Measurements from ENCODE around the gene IL31RA. TPM values are rescaled to one million over a fixed set of nuclear protein-coding genes. Genes with fewer than 3 reads are reported as not detected.

IL31RA gene
- total and polyA plus RNA-seq, 2 donors from 2014 or later = 0.44 TPM; not detected in 1

- DNase-seq (peak in 1 of 5 donors; percentile 19), FAIRE-seq (no peak)
- Histone ChIP-seq H3K9ac (ENCODE audit: low read length in 3 of 3) (no peak overlapping the region), H3K4me3 (ENCODE audit: low read length in 3 of 3) (no peak overlapping the region), H3K4me1 (ENCODE audit: control insufficient read depth in 2 of 3, insufficient read depth in 2 of 3, low read depth in 1 of 3, low read length in 3 of 3) (peaks cover 0 to 2% (median 0%) of the 10 kb centered on the region in 3 donors), H3K9me3 (ENCODE audit: control insufficient read depth in 2 of 3, insufficient read depth in 1 of 3, low read length in 3 of 3) (no peaks in the 10 kb centered on the region), H3K36me3 (ENCODE audit: control insufficient read depth in 2 of 3, insufficient read depth in 3 of 3, low read length in 3 of 3) (no peaks in the 10 kb centered on the region), H3K27me3 (ENCODE audit: control insufficient read depth, insufficient read depth, low read length) (no peaks in the 10 kb centered on the region), H3K27ac (ENCODE audit: low read depth in 2 of 2, low read length in 2 of 2) (no peak overlapping the region)
- intact Hi-C loops (cut with DNase I) = no loop called here
- no peak for TF ChIP-seq CTCF (IDR thresholded peaks at IDR 0.05; ENCODE audit: borderline replicate concordance, extremely low read depth, insufficient read depth)
Measured at GRCh38 chr5:55864606-55865541, 13.7 kb downstream of the IL31RA start.

GRCh38 chr5:55865831-55866230 lies 14.7 kb downstream of the IL31RA start:
- Histone ChIP-seq H3K27me3 (ENCODE audit: control insufficient read depth, insufficient read depth, low read length) (no peaks in the 10 kb centered on the region), H3K36me3 (ENCODE audit: control insufficient read depth in 2 of 3, insufficient read depth in 3 of 3, low read length in 3 of 3) (no peaks in the 10 kb centered on the region), H3K4me3 (ENCODE audit: low read length in 3 of 3) (no peak overlapping the region), H3K9ac (ENCODE audit: low read length in 3 of 3) (no peak overlapping the region), H3K27ac (ENCODE audit: low read depth in 2 of 2, low read length in 2 of 2) (no peak overlapping the region), H3K4me1 (ENCODE audit: control insufficient read depth in 2 of 3, insufficient read depth in 2 of 3, low read depth in 1 of 3, low read length in 3 of 3) (peaks cover 0 to 2% (median 0%) of the 10 kb centered on the region in 3 donors), H3K9me3 (ENCODE audit: control insufficient read depth in 2 of 3, insufficient read depth in 1 of 3, low read length in 3 of 3) (no peaks in the 10 kb centered on the region)
- FAIRE-seq = no peak
- no peak for TF ChIP-seq CTCF (IDR thresholded peaks at IDR 0.05; ENCODE audit: borderline replicate concordance, extremely low read depth, insufficient read depth)
- peak in 2 of 5 donors; percentile 9 to 29 for DNase-seq
- intact Hi-C loops (cut with DNase I) = no loop called here

GRCh38 chr5:55866485-55866884 lies 15.3 kb downstream of the IL31RA start:
- no peak overlapping the region for H3K9ac ChIP-seq (ENCODE audit: low read length in 3 of 3)
- no peak for TF ChIP-seq CTCF (IDR thresholded peaks at IDR 0.05; ENCODE audit: borderline replicate concordance, extremely low read depth, insufficient read depth)
- intact Hi-C loops (cut with DNase I) = no loop called here
- no peak for DNase-seq
- no peak overlapping the region for H3K4me3 ChIP-seq (ENCODE audit: low read length in 3 of 3)
- peaks cover 0 to 2% (median 0%) of the 10 kb centered on the region in 3 donors for H3K4me1 ChIP-seq (ENCODE audit: control insufficient read depth in 2 of 3, insufficient read depth in 2 of 3, low read depth in 1 of 3, low read length in 3 of 3)
- no peaks in the 10 kb centered on the region for H3K9me3 ChIP-seq (ENCODE audit: control insufficient read depth in 2 of 3, insufficient read depth in 1 of 3, low read length in 3 of 3)
- no peaks in the 10 kb centered on the region for H3K36me3 ChIP-seq (ENCODE audit: control insufficient read depth in 2 of 3, insufficient read depth in 3 of 3, low read length in 3 of 3)
- no peaks in the 10 kb centered on the region for H3K27me3 ChIP-seq (ENCODE audit: control insufficient read depth, insufficient read depth, low read length)
- H3K27ac ChIP-seq (ENCODE audit: low read depth in 2 of 2, low read length in 2 of 2) = no peak overlapping the region
- FAIRE-seq = no peak

All from kidney (tissue), 14 donors.